GM12872 (cell line): ENCODE data around the gene CDC73.

ENCODE experiments used
- CTCF ChIP-seq: IDR thresholded peaks from 3 replicates; pipeline ENCODE4 v1.5.1; 2011; ENCODE audit warnings: low read depth, mild to moderate bottlenecking, low read length, moderate library complexity; ENCODE audit not compliant: insufficient read depth

The CDC73 gene

GRCh38 chr1:193219391-193219790 is 97.6 kb downstream of the CDC73 start:
- no peak for TF ChIP-seq CTCF

- TF ChIP-seq CTCF: no peak
Observed at GRCh38 chr1:193221651-193222050, 99.8 kb downstream of the CDC73 start.

- TF ChIP-seq CTCF: no peak
Observed at GRCh38 chr1:193222056-193222615, 100.3 kb downstream of the CDC73 start.

- TF ChIP-seq CTCF: no peak
Observed at GRCh38 chr1:193229136-193229535, 107.3 kb downstream of the CDC73 start.

GRCh38 chr1:193234530-193234929 is 112.7 kb downstream of the CDC73 start:
- no peak for TF ChIP-seq CTCF

- no peak for TF ChIP-seq CTCF
Observed at GRCh38 chr1:193237381-193237978, 115.6 kb downstream of the CDC73 start.

GRCh38 chr1:193240609-193241008 is 118.8 kb downstream of the CDC73 start:
- no peak for TF ChIP-seq CTCF
